Uterus (tissue), 2 donors: ENCODE results near the gene MEIS2.

Experiments used
- POLR2A ChIP-seq, 2 donors: fragments of 450-650 bp; IDR thresholded peaks; one replicate each; pipeline ENCODE4 v1.6.1; 2016; ENCODE audit warnings: antibody characterized with exemption in 2 of 2, mild to moderate bottlenecking in 1 of 2, moderate library complexity in 1 of 2
- TF ChIP-seq, protein P1 (sequence below), 4 experiments: fragments of 200-600 bp in 2 of 4; fragments of 450-650 bp in 2 of 4; sonication (generic) in 2 of 4; IDR thresholded peaks; one replicate each; pipeline ENCODE4 v1.5.1; 2016 to 2019; ENCODE audit warnings: antibody characterized with exemption in 4 of 4, mild to moderate bottlenecking in 2 of 4, moderate library complexity in 1 of 4

DNA sequence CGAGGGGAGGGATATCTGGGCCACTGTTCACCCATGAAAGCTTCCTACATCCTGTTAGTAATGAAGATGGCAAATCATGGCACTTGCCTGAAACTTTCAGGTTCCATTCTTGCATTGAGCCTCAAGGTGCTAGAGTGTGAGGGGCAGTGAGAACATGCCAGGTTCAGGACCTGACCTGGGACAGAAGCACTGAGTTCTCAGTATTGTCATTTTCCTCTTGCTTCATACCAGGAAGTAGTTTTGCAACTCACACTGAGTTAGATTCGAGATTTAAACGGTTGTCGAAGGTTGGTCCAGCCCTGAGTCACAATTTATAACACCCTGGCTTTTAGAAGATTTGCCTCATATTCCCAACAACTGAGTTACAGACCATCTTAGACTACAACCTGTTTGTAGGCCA is 11.8 kb upstream of the MEIS2 start:
- TF ChIP-seq, protein P1, sequence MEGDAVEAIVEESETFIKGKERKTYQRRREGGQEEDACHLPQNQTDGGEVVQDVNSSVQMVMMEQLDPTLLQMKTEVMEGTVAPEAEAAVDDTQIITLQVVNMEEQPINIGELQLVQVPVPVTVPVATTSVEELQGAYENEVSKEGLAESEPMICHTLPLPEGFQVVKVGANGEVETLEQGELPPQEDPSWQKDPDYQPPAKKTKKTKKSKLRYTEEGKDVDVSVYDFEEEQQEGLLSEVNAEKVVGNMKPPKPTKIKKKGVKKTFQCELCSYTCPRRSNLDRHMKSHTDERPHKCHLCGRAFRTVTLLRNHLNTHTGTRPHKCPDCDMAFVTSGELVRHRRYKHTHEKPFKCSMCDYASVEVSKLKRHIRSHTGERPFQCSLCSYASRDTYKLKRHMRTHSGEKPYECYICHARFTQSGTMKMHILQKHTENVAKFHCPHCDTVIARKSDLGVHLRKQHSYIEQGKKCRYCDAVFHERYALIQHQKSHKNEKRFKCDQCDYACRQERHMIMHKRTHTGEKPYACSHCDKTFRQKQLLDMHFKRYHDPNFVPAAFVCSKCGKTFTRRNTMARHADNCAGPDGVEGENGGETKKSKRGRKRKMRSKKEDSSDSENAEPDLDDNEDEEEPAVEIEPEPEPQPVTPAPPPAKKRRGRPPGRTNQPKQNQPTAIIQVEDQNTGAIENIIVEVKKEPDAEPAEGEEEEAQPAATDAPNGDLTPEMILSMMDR (IDR thresholded peaks at IDR 0.05): no peak
- TF ChIP-seq POLR2A (IDR thresholded peaks at IDR 0.05): no peak
